Body of pancreas (tissue), 4 donors: Measurements from ENCODE around the gene COL18A1. TPM values are rescaled to one million over a fixed set of nuclear protein-coding genes. Genes with fewer than 3 reads are reported as not detected.

Experiments used
- ATAC-seq: fragments of 150-250 bp; one replicate; pipeline ENCODE4 v1.9.1; 2016
- DNase-seq, 4 donors: peaks; one replicate each; pipeline ENCODE4 v3.0.0-alpha.2; 2019
- H3K27ac ChIP-seq, 4 donors: fragments of 200-600 bp; sonication (generic); 1 replicate in 3 of 4; 2 replicates in 1 of 4; pipeline versions ENCODE4 v1.5.1 to v1.6.1; 2016 to 2019; ENCODE audit warnings: mild to moderate bottlenecking in 1 of 4, mixed read lengths in 1 of 4, moderate library complexity in 1 of 4
- H3K27me3 ChIP-seq, 2 donors: fragments of 200-600 bp; sonication (generic); one replicate each; pipeline ENCODE4 v1.6.0; 2016; ENCODE audit warnings: mild to moderate bottlenecking in 1 of 2
- H3K36me3 ChIP-seq, 2 donors: fragments of 200-600 bp; sonication (generic); replicated peaks in 1 of 2; 2 replicates each; pipeline ENCODE4 v1.5.1; 2016; ENCODE audit warnings: low read depth in 2 of 2; ENCODE audit not compliant: insufficient read depth in 1 of 2
- H3K4me1 ChIP-seq: fragments of 200-600 bp; sonication (generic); one replicate; pipeline ENCODE4 v1.6.0; 2016
- H3K4me3 ChIP-seq, 2 donors: fragments of 200-600 bp; sonication (generic); 1 replicate in 1 of 2; 2 replicates in 1 of 2; pipeline ENCODE4 v1.5.1; 2016 to 2019
- H3K9me3 ChIP-seq, 3 donors: fragments of 200-600 bp; sonication (generic); 1 replicate in 2 of 3; 2 replicates in 1 of 3; pipeline ENCODE4 v1.5.1; 2016
- POLR2A ChIP-seq, 3 donors: fragments of 450-650 bp; IDR thresholded peaks; one replicate each; pipeline ENCODE4 v1.6.1; 2016; ENCODE audit warnings: antibody characterized with exemption in 3 of 3, mild to moderate bottlenecking in 2 of 3
- WGBS, 2 donors: methylation state at CpG; one replicate each; pipeline ENCODE4 v1.1.5; 2017; 5-methylcytosine and 5-hydroxymethylcytosine counted together
- intact Hi-C: fragments of 100-400 bp; cut with DNase I; formaldehyde crosslinking; loops from one replicate; pipeline ENCODE4 v1.15.1; 2023
- total RNA-seq, 2 donors: library from RNA; depleted of rRNA; stranded (reverse); fragments of >200 nt; gene quantifications; one replicate each; pipeline ENCODE4 v1.1.0, GENCODE V29; 2016
- TF ChIP-seq, protein P1 (sequence below), 7 experiments: fragments of 450-650 bp in 4 of 7; fragments of 200-600 bp in 3 of 7; sonication (generic) in 3 of 7; IDR thresholded peaks; one replicate each; pipeline ENCODE4 v1.5.1; 2016 to 2019; ENCODE audit warnings: antibody characterized with exemption in 7 of 7

Gene COL18A1
- total RNA-seq, 2 donors from 2014 or later = 108 to 284 TPM

DNA sequence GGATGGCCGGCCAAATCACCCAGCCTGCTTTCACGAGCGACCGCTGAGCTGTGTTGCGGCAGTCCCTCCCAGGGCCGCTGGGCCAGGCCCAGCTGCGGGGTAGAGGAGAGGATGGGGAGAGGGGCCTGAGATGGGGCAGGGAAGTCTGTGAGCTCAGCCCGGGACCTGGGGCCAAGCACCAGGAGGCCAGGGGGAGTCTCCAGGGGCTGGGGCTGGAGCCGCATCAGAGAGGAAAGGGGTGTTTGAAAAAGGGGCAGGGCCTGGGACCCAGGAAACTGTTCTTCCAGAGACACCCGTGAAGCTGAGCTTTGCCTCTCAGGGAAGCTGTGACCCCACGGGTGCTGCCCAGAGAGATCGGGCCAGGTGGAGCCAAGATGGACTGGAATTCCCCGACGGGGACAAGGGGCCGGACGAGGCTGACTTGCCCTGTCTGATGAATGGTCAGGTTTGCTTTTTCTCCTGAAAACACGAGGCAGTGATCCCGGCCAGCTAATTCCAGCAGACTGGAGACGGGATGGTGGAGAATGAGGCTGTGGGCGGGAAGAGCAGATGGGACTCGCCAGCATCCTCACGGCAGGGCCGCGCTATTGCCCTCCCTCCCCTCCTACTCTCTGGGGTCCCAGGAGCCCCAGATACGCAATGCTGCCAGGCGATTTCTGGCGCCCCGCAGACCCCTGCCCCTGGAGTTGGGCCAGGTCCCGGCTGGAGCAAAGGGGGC, 40.3 kb upstream of the COL18A1 start:
- no peak overlapping the region for H3K4me3 ChIP-seq
- intact Hi-C loops = no loop called here
- H3K4me1 ChIP-seq = peaks cover 43% of the 10 kb centered on the region
- no peaks in the 10 kb centered on the region for H3K27me3 ChIP-seq
- H3K27ac ChIP-seq = peak overlapping the region; percentile 74 to 96 (median 94)
- 43 to 46% methylated on average over 9 to 29 of the region's 29 CpGs for WGBS, 2 donors
- H3K9me3 ChIP-seq = no peaks in the 10 kb centered on the region
- DNase-seq (peak; percentile 31 to 56 (median 50)), ATAC-seq (peak; percentile 62)
- peak in 2 of 3 donors; percentile 27 to 41 for TF ChIP-seq POLR2A (IDR thresholded peaks at IDR 0.05)
- TF ChIP-seq, protein P1, sequence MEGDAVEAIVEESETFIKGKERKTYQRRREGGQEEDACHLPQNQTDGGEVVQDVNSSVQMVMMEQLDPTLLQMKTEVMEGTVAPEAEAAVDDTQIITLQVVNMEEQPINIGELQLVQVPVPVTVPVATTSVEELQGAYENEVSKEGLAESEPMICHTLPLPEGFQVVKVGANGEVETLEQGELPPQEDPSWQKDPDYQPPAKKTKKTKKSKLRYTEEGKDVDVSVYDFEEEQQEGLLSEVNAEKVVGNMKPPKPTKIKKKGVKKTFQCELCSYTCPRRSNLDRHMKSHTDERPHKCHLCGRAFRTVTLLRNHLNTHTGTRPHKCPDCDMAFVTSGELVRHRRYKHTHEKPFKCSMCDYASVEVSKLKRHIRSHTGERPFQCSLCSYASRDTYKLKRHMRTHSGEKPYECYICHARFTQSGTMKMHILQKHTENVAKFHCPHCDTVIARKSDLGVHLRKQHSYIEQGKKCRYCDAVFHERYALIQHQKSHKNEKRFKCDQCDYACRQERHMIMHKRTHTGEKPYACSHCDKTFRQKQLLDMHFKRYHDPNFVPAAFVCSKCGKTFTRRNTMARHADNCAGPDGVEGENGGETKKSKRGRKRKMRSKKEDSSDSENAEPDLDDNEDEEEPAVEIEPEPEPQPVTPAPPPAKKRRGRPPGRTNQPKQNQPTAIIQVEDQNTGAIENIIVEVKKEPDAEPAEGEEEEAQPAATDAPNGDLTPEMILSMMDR (IDR thresholded peaks at IDR 0.05) = no peak
- H3K36me3 ChIP-seq = no peaks in the 10 kb centered on the region

DNA sequence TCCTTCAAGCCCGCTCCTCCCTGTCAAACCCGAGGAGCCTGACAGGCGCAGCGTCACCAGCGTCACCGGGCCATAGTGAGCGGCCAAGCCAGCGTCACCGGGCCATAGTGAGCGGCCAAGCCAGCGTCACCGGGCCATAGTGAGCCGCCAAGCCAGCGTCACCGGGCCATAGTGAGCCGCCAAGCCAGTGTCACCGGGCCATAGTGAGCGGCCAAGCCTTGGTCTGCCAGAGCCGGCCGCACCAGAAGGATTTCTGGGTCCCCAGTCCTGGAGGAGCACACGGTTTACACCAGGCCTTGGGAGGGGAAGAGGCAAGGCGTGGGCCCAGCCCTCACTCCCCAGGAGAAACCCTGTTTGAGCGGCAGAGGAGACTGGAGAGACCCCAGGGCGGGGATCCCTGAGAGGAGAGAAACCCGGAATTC, 39.8 kb upstream of the COL18A1 start:
- Histone ChIP-seq H3K4me3 (no peak overlapping the region), H3K27me3 (no peaks in the 10 kb centered on the region), H3K4me1 (peaks cover 43% of the 10 kb centered on the region), H3K9me3 (no peaks in the 10 kb centered on the region), H3K27ac (peak overlapping the region; percentile 74 to 96 (median 94)), H3K36me3 (no peaks in the 10 kb centered on the region)
- intact Hi-C loops = no loop called here
- ATAC-seq (no peak), DNase-seq (no peak)
- 72% methylated on average over 25 of the region's 25 CpGs; no CpG with 5 or more reads in 1 of the 2 donors for WGBS, 2 donors
- TF ChIP-seq, protein P1 (IDR thresholded peaks at IDR 0.05) = no peak
- TF ChIP-seq POLR2A (IDR thresholded peaks at IDR 0.05) = no peak

DNA sequence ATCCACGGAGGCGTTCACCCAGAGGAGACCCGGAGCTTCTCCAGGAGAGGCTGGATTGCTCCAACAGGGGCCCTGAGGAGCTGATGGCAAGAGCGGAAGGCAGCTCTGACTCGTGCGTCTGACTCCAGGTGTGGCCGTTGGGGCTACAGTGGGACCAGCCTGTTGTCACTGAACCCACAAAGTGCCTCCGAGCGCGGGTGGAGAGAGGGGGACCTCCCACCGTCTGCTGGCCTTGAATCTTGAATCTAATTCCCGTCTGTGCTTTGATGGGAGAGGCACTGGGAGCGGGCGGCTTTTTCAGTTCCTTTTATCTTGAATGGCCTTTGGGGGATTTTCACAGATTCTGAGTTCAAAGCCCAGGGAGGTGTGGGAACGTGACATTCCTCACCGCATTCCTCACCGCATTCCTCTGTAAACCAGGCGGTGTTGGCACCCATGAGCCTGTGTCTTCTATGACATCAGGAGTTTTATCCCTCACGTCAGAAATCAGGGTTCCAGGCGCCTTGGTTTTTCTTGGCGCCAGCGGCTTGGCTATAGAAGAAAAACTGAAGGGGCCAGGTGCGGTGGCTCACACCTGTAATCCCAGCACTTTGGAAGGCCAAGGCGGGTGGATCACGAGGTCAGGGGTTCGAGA, 39.2 kb upstream of the COL18A1 start:
- Histone ChIP-seq H3K27ac (peak overlapping the region; percentile 74 to 96 (median 94)), H3K36me3 (no peaks in the 10 kb centered on the region), H3K4me1 (peaks cover 43% of the 10 kb centered on the region), H3K27me3 (peaks cover 0 to 3% of the 10 kb centered on the region in 2 donors), H3K9me3 (no peaks in the 10 kb centered on the region), H3K4me3 (no peak overlapping the region)
- ATAC-seq (peak; percentile 48), DNase-seq (peak; percentile 41 to 67 (median 61))
- intact Hi-C loops = no loop called here
- TF ChIP-seq, protein P1 (IDR thresholded peaks at IDR 0.05) = no peak
- TF ChIP-seq POLR2A (IDR thresholded peaks at IDR 0.05) = peak in 1 of 3 donors; percentile 58
- 45 to 46% methylated on average over 18 to 26 of the region's 26 CpGs for WGBS, 2 donors

DNA sequence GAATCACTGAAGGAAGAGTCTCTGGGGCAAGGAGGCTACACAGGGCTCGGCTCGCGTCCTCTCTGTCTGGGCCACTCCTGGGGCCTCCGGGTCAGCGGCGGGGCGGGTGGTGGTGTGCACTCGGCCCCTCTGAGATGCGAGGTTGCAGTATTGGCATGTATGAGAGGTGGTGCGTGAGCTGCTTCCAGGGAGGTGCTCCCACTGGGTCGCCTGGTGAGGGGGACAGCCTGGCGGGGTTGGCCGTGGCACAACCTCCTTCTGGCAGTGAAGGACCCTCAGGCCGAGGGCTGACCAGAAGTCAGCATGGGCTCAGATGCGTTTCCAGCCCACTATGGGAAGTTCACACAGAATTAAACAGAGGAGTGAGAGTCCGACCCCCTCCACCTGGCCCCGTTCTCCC, 38.5 kb upstream of the COL18A1 start:
- Histone ChIP-seq H3K4me1 (peaks cover 43% of the 10 kb centered on the region), H3K27me3 (peaks cover 0 to 3% of the 10 kb centered on the region in 2 donors), H3K27ac (peak overlapping the region; percentile 36 to 96 (median 94)), H3K9me3 (no peaks in the 10 kb centered on the region), H3K4me3 (no peak overlapping the region), H3K36me3 (no peaks in the 10 kb centered on the region)
- TF ChIP-seq, protein P1 (IDR thresholded peaks at IDR 0.05) = no peak
- TF ChIP-seq POLR2A (IDR thresholded peaks at IDR 0.05) = no peak
- 59 to 74% methylated on average over 12 to 17 of the region's 17 CpGs for WGBS, 2 donors
- ATAC-seq = no peak
- DNase-seq = no peak
- intact Hi-C loops = no loop called here
